Fibroblast of villous mesenchyme (primary cell): Measurements from ENCODE around the gene TSHZ2. TPM values are rescaled to one million over a fixed set of nuclear protein-coding genes. Genes with fewer than 3 reads are reported as not detected.

Source experiments
- DNase-seq: peaks from one replicate; pipeline ENCODE4 v3.0.0-alpha.2; 2010; ENCODE audit warnings: low read depth
- H3K4me3 ChIP-seq: 2 replicates; pipeline ENCODE4 v1.5.1; 2011; ENCODE audit warnings: low read depth, mild to moderate bottlenecking, low read length
- CTCF ChIP-seq: IDR thresholded peaks from 2 replicates; pipeline ENCODE4 v1.5.1; 2012; ENCODE audit warnings: low read depth, mild to moderate bottlenecking, low read length; ENCODE audit not compliant: insufficient read depth
- total RNA-seq: library from RNA; depleted of rRNA; stranded (reverse); fragments of >200 nt; gene quantifications from 2 replicates; pipeline ENCODE4 v1.2.3, GENCODE V29; 2012

TSHZ2 gene
- total RNA-seq, 1 donor: 2.6 TPM

GRCh38 chr20:53033176-53033575 lies 61.0 kb downstream of the TSHZ2 start:
- TF ChIP-seq CTCF: no peak
- H3K4me3 ChIP-seq: no peak overlapping the region
- DNase-seq: no peak

- TF ChIP-seq CTCF: no peak
- no peak for DNase-seq
- no peak overlapping the region for H3K4me3 ChIP-seq
These were observed 62.7 kb downstream of the TSHZ2 start for GRCh38 chr20:53034899-53035298.

- H3K4me3 ChIP-seq: no peak overlapping the region
- TF ChIP-seq CTCF: no peak
- no peak for DNase-seq
These were observed 64.8 kb downstream of the TSHZ2 start for GRCh38 chr20:53036992-53037391.

- H3K4me3 ChIP-seq: no peak overlapping the region
- TF ChIP-seq CTCF: no peak
- no peak for DNase-seq
These were observed 65.5 kb downstream of the TSHZ2 start for GRCh38 chr20:53037621-53038020.

- no peak for DNase-seq
- H3K4me3 ChIP-seq: no peak overlapping the region
- no peak for TF ChIP-seq CTCF
These were observed 66.1 kb downstream of the TSHZ2 start for GRCh38 chr20:53038299-53038698.

GRCh38 chr20:53040693-53041589 lies 68.8 kb downstream of the TSHZ2 start:
- DNase-seq: no peak
- TF ChIP-seq CTCF: no peak
- H3K4me3 ChIP-seq: no peak overlapping the region
